ENCODE data around the gene CCDC201.
"Not testable (repeated sequence)": the region's sequence is repeated elsewhere in the genome, so short reads cannot be mapped to it uniquely, and the experiment has no call there.

The CCDC201 gene

GRCh38 chr7:45817913-45818312, 55.0 kb downstream of the CCDC201 start:
- DNase-seq (ENCODE audit: low read depth in 4 of 4, low spot score in 1 of 4) = not testable (repeated sequence)

- DNase-seq (ENCODE audit: low read depth in 4 of 4, low spot score in 1 of 4) = not testable (repeated sequence)
Observed at GRCh38 chr7:45817016-45817415, 55.9 kb downstream of the CCDC201 start.

GRCh38 chr7:45814216-45815118, 58.4 kb downstream of the CCDC201 start:
- DNase-seq (ENCODE audit: low read depth in 4 of 4, low spot score in 1 of 4) = not testable (repeated sequence)

- not testable (repeated sequence) for DNase-seq (ENCODE audit: low read depth in 4 of 4, low spot score in 1 of 4)
Observed at GRCh38 chr7:45813771-45814170, 59.1 kb downstream of the CCDC201 start.

GRCh38 chr7:45812946-45813345, 59.9 kb downstream of the CCDC201 start:
- DNase-seq (ENCODE audit: low read depth in 4 of 4, low spot score in 1 of 4) = no peak

- DNase-seq (ENCODE audit: low read depth in 4 of 4, low spot score in 1 of 4) = not testable (repeated sequence)
Observed at GRCh38 chr7:45811652-45812234, 61.1 kb downstream of the CCDC201 start.

- DNase-seq (ENCODE audit: low read depth in 4 of 4, low spot score in 1 of 4) = not testable (repeated sequence)
Observed at GRCh38 chr7:45810451-45811005, 62.4 kb downstream of the CCDC201 start.
